HEK293T (cell line): ENCODE measurements around the gene CRY1.
A peak's percentile ranks its signal among the peaks of the same experiment; 100 is the strongest.
"Not testable (repeated sequence)": the region's sequence is repeated elsewhere in the genome, so short reads cannot be mapped to it uniquely, and the experiment has no call there.

ENCODE experiments used
- CTCF ChIA-PET: fragments of 350-600 bp; formaldehyde crosslinking; extraction: SDS; loops from one replicate; lab custom pipeline; 2021; ENCODE audit warnings: antibody characterized with exemption, inconsistent platforms; lab: Yijun Ruan, JAX
- POLR2A ChIA-PET: fragments of 350-600 bp; formaldehyde crosslinking; extraction: SDS; loops from one replicate; lab custom pipeline; 2020; ENCODE audit warnings: antibody characterized with exemption, inconsistent platforms; lab: Yijun Ruan, JAX
- DNase-seq: peaks from one replicate; pipeline ENCODE4 v3.0.0; 2012; ENCODE audit warnings: mixed read lengths; ENCODE audit errors: extremely low spot score
- ARNT ChIP-seq: fragments of 450-650 bp; IDR thresholded peaks from 2 replicates; pipeline ENCODE4 v1.6.1; 2017; ENCODE audit warnings: mild to moderate bottlenecking
- BHLHE40 ChIP-seq: fragments of 450-650 bp; IDR thresholded peaks from 2 replicates; pipeline ENCODE4 v1.6.1; 2016; ENCODE audit warnings: mild to moderate bottlenecking, moderate library complexity, borderline replicate concordance
- CTBP1 ChIP-seq: fragments of 450-650 bp; IDR thresholded peaks from 2 replicates; pipeline ENCODE4 v1.6.1; 2016; ENCODE audit warnings: borderline replicate concordance
- ELF4 ChIP-seq: fragments of 450-650 bp; IDR thresholded peaks from 2 replicates; pipeline ENCODE4 v1.6.1; 2017; ENCODE audit warnings: antibody characterized with exemption
- FOXA1 ChIP-seq: fragments of 450-650 bp; IDR thresholded peaks from 2 replicates; pipeline ENCODE4 v1.6.1; 2016; ENCODE audit warnings: mild to moderate bottlenecking
- FOXK2 ChIP-seq: fragments of 450-650 bp; IDR thresholded peaks from 2 replicates; pipeline ENCODE4 v1.6.1; 2016; ENCODE audit warnings: mild to moderate bottlenecking
- FOXM1 ChIP-seq: fragments of 450-650 bp; IDR thresholded peaks from 2 replicates; pipeline ENCODE4 v1.6.1; 2017; ENCODE audit warnings: mild to moderate bottlenecking, borderline replicate concordance
- HDGF ChIP-seq: fragments of 450-650 bp; IDR thresholded peaks from 2 replicates; pipeline ENCODE4 v1.6.1; 2017; ENCODE audit warnings: antibody characterized with exemption, borderline replicate concordance
- L3MBTL2 ChIP-seq: fragments of 450-650 bp; conservative IDR thresholded peaks from 2 replicates; pipeline ENCODE4 v1.6.1; 2016; ENCODE audit warnings: mild to moderate bottlenecking
- LEF1 ChIP-seq: fragments of 450-650 bp; IDR thresholded peaks from 2 replicates; pipeline ENCODE4 v1.6.1; 2017; ENCODE audit warnings: mild to moderate bottlenecking, borderline replicate concordance
- NFRKB ChIP-seq: fragments of 450-650 bp; IDR thresholded peaks from 2 replicates; pipeline ENCODE4 v1.6.1; 2016; ENCODE audit warnings: mild to moderate bottlenecking, moderate library complexity
- SP1 ChIP-seq: fragments of 450-650 bp; IDR thresholded peaks from 2 replicates; pipeline ENCODE4 v1.6.1; 2017
- SUZ12 ChIP-seq: fragments of 450-650 bp; IDR thresholded peaks from 2 replicates; pipeline ENCODE4 v1.6.1; 2016; ENCODE audit warnings: mild to moderate bottlenecking
- TARDBP ChIP-seq: fragments of 450-650 bp; IDR thresholded peaks from 2 replicates; pipeline ENCODE4 v1.6.1; 2016
- ZNF384 ChIP-seq: fragments of 450-650 bp; IDR thresholded peaks from 2 replicates; pipeline ENCODE4 v1.6.1; 2016
- TF ChIP-seq, protein P1 (sequence below): fragments of 450-650 bp; IDR thresholded peaks from 2 replicates; pipeline ENCODE4 v1.6.1; 2016

Gene CRY1

GRCh38 chr12:107032266-107032665 is 61.1 kb downstream of the CRY1 start:
- TF ChIP-seq LEF1 (no peak), ELF4 (no peak), FOXM1 (no peak), ARNT (no peak), HDGF (no peak), SUZ12 (no peak), NFRKB (no peak), TARDBP (no peak), ZNF384 (no peak)
- TF ChIP-seq, protein P1, sequence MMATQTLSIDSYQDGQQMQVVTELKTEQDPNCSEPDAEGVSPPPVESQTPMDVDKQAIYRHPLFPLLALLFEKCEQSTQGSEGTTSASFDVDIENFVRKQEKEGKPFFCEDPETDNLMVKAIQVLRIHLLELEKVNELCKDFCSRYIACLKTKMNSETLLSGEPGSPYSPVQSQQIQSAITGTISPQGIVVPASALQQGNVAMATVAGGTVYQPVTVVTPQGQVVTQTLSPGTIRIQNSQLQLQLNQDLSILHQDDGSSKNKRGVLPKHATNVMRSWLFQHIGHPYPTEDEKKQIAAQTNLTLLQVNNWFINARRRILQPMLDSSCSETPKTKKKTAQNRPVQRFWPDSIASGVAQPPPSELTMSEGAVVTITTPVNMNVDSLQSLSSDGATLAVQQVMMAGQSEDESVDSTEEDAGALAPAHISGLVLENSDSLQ: no peak
- CTCF ChIA-PET: no interaction called here
- POLR2A ChIA-PET: no interaction called here
- no peak for DNase-seq

- ChIA-PET POLR2A (interaction anchor here (0.6 kb wide), 1 partner anchor 189 kb away, joined by 3 read pairs; no protein-coding TSS in a partner anchor), CTCF (no interaction called here)
- TF ChIP-seq LEF1 (no peak), L3MBTL2 (no peak), CTBP1 (no peak), TARDBP (no peak), FOXA1 (no peak), FOXM1 (no peak), SUZ12 (no peak), SP1 (no peak), HDGF (no peak)
- DNase-seq: no peak
Observed at GRCh38 chr12:107031061-107031460, 62.3 kb downstream of the CRY1 start.

DNA sequence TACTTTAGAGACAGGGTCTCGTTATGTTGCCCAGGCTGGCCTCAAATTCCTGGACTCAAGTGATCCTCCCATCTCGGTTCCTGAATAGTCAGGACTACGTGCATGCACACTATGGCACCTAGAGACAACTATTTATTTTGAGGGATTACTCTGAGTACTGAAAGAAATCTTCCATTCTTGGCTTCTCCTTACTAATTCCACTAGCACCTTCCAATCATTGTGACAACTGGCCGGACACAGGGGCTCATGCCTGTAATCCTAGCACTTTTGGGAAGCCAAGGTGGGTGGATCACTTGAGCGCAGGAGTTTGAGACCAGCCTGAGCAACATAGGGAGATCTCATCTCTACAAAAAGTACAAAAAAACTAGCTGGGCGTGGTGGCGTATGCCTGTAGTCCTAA is 64.3 kb downstream of the CRY1 start:
- ChIA-PET POLR2A (no interaction called here), CTCF (interaction anchor here (0.6 kb wide), 2 partner anchors 149 to 641 kb away, joined by 3 read pairs; no protein-coding TSS in a partner anchor)
- DNase-seq: no peak
- TF ChIP-seq TARDBP (no peak), L3MBTL2 (no peak), ARNT (no peak), BHLHE40 (no peak), ZNF384 (no peak), ELF4 (no peak), SUZ12 (no peak), CTBP1 (no peak), HDGF (no peak), FOXM1 (no peak)
- TF ChIP-seq, protein P1: no peak

DNA sequence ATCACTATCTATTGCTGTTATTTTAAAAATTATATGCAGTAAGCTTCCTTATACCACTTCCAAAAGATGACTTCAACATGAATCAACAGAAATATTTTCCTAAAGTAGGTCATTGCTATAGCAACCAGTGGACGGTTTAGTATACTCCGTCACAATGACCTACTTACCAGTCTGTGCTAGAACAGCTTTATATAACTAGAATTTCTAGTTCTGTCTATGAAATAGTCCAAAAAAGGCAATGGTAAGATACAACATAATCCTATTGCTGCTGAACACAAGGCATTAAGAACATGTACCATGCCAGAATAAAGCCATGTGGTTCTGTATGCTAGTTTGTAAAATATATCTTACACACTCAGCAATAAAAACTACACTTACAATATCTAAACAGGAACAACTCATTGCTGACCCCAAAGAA is 65.7 kb downstream of the CRY1 start:
- no peak for TF ChIP-seq TARDBP
- no peak for TF ChIP-seq FOXA1
- no peak for TF ChIP-seq ZNF384
- no peak for TF ChIP-seq FOXM1
- TF ChIP-seq SUZ12: no peak
- no peak for TF ChIP-seq LEF1
- CTCF ChIA-PET: no interaction called here
- POLR2A ChIA-PET: no interaction called here
- DNase-seq: peak; percentile 14

DNA sequence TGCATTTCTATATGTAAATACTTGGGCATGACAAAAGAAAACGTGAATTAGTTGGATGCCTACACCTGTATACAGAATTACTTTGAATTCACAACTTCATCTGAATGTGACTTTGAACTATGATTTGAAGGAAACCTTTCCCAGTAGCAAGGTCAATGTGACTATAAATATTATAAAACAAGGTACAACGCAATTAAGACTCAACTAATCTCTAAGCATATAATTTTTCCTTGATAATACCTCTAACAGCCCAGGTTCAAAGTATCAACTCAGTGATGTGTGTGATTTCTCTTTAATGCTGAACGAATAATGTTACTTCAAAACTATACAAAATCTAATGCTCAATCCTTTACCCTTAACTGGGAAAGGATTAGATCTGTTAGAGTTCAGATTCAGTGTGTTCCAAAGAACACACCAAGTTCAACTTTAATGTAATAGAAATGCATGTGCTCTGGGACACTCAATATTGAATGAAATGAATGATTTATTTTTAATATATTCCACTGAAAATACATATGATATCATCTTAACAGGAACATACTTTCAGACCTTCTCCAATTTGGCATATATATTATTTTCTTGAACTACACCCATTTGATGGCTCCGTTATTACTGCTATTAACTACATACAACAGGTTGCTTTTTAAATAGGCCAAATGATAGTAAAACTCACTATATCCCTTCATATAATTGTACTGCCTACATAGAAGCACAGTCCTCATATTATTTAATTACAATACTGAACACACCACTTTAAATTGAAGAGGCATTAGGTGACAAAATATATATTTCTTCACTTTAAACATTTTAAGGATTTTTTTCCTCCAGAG is 66.3 kb downstream of the CRY1 start:
- CTCF ChIA-PET: no interaction called here
- no peak for TF ChIP-seq SP1
- TF ChIP-seq TARDBP: no peak
- TF ChIP-seq FOXK2: no peak
- TF ChIP-seq NFRKB: no peak
- no peak for TF ChIP-seq BHLHE40
- no peak for TF ChIP-seq FOXM1
- no peak for TF ChIP-seq SUZ12
- TF ChIP-seq, protein P1: no peak
- no peak for TF ChIP-seq HDGF
- POLR2A ChIA-PET: no interaction called here
- no peak for DNase-seq

DNA sequence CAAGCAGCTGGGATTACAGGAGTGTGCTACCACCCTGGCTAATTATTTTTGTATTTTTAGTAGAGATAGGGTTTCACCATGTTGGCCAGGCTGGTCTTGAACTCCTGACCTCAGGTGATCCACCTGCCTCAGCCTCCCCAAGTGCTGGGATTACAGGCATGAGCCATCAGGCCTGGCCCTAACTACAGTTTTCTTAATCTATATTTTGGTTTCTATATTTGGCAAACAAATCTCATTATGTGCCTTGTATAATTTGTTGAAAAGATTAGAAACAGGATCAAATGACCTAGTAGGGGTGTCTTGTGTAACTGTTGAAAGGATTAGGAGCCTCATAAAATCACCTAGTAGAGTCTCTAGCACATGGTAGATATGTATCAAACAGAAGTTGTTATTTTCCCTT is 67.0 kb downstream of the CRY1 start:
- CTCF ChIA-PET, POLR2A ChIA-PET, DNase-seq: not testable (repeated sequence)

DNA sequence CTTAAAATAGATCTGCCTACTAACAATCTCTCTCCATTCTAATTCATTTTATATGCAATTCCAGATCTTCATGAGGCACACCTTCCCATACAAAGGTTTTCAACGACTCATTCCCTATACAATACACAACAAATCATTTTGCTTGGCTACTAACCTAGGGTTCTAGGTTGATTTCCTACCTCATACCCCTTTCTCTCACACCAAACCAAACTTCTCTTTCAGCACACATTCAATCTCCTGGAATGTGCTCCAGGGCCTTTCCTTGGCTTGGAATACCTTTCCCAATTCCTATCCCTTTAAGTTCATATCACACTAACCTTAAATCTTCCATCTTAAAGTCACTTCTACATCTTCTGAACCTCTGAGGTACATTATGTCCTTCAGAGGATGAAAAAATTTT is 67.7 kb downstream of the CRY1 start:
- no peak for DNase-seq
- POLR2A ChIA-PET: no interaction called here
- CTCF ChIA-PET: no interaction called here
- no peak for TF ChIP-seq ZNF384
- no peak for TF ChIP-seq HDGF
- TF ChIP-seq FOXK2: no peak
- TF ChIP-seq, protein P1: no peak
- no peak for TF ChIP-seq NFRKB
- TF ChIP-seq TARDBP: no peak
- no peak for TF ChIP-seq CTBP1
- no peak for TF ChIP-seq BHLHE40
- TF ChIP-seq ARNT: no peak
- no peak for TF ChIP-seq FOXM1
